GM21825 (cell line): ENCODE measurements around the gene EPC2.
"Not testable (repeated sequence)": the region's sequence is repeated elsewhere in the genome, so short reads cannot be mapped to it uniquely, and the experiment has no call there.

Experiments
- ATAC-seq: cut with Tn5 transposase; IDR thresholded peaks from one replicate; pipeline ENCODE4 v1.9.1; 2021; ENCODE audit warnings: mild to moderate bottlenecking, moderate library complexity; ENCODE audit not compliant: unreplicated experiment

EPC2 gene

DNA sequence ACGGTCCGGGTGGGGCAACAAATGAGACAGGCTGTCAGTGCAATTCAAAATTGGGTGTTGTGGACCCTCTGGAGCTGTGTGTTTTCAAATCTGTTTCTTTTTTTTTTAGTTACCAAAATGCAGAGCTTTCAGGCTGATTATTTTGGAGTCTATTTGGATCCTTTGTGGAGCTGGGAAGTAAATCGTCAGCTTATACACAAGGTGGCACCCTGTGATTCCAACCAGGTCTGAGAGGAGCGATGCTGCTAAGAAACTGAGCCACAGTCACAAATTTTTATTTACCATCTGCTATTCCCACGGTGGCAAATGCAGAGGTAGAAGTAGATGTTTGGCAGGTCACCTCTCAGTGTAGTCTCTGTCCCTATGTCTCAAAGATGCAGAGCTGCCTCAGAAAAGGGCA, 3.8 kb upstream of the EPC2 start:
- no peak for ATAC-seq

DNA sequence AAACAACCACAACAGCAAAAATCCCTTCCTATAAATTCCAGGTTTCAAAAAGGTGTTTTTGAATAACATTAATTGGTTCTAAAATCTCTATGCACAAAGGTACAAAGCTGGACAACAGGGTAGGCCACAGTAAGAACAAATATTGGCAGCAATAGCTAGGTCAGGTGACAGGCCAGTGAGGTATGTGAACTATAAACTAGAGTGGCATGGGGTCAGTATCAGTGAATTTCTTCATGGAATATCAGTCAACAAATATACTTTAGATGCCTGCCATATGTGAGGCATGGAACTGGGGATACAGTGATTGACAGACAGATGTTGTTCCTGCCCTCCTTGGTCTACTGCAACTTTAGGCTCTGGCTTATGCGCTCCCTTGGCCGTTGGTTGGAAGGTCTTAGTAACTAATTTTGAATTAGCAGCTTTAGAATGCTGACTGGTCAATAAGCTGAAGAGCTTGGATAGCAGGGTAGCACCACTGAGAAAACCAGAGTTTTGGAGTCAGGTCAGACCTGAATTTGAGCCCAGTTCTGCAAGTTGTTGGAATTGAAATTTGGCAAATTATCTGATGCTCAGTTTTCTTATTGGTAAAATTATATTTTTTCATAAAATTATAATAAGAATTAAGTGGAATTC, 2.3 kb upstream of the EPC2 start:
- ATAC-seq: no peak

DNA sequence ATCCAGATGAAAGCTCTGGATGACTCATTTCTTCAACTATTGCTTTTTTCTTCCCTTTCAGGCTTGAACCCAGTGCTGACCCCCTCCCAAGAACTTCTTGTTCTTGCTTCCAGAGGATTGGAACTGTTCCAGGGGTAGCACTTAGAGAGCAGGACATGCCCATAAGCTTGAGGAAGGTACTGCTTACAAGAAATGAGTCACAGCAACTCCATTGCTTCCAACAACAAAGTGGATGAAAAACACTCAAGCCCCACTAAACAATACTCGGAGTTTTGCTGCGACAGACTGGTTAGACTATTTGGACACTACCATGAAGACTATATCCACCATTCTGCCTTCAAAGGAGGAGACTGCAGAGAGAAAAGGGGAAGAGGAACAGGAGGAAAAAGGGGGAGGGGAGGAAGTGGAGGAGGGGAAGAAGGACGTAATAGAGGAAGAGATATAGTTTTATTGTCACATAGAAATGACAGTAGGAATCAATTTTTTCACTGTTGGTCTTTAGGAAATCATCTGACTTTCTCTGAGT, 1.6 kb upstream of the EPC2 start:
- ATAC-seq: no peak

DNA sequence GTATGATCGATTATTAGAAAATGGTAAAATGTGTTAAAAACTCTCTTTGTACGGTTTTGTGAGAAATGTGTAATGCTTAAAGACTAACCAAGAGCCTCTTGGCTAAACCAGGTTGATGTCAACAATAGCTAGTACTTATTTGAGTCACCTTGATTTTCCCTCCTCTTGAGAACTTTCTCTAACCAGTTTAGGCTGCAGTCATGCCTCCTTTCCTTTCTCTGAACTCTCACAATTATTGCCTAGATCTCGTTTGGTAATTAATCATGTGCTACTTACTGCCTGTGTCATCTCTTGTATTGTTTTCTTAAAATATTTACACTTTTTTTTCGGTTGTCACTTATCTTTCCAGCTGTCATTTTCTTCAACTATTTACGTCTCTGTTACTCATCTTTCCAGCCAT, 1.1 kb upstream of the EPC2 start:
- ATAC-seq: peak; percentile 20

DNA sequence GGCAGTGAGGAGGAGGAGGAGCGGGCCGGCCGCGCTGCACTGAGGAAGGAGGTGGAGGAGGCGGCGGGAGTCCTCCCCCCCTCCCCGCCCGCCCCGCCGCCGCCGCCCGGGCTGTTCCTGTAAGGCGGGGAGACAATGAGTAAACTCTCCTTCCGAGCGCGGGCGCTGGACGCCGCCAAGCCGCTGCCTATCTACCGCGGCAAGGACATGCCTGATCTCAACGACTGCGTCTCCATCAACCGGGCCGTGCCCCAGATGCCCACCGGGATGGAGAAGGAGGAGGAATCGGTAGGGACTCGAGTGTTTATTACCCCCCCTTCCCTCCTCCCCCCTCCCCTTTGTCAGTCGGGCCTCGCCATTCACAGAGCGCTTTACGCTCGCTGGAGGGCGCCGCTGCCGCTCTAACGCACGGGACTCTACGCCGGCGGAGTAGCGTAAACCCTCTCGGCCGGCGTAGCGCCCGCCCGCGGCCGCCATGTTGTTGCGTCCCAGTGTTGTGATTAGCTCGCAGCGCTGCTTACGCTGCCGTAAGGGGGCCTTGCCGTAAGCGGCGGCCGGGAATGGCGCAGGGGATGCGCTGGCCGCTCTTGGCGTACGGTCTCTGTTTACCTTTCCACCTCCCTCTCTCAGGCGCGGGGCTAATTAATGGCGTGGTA, 460 bp downstream of the EPC2 start:
- ATAC-seq: peak; percentile 55

DNA sequence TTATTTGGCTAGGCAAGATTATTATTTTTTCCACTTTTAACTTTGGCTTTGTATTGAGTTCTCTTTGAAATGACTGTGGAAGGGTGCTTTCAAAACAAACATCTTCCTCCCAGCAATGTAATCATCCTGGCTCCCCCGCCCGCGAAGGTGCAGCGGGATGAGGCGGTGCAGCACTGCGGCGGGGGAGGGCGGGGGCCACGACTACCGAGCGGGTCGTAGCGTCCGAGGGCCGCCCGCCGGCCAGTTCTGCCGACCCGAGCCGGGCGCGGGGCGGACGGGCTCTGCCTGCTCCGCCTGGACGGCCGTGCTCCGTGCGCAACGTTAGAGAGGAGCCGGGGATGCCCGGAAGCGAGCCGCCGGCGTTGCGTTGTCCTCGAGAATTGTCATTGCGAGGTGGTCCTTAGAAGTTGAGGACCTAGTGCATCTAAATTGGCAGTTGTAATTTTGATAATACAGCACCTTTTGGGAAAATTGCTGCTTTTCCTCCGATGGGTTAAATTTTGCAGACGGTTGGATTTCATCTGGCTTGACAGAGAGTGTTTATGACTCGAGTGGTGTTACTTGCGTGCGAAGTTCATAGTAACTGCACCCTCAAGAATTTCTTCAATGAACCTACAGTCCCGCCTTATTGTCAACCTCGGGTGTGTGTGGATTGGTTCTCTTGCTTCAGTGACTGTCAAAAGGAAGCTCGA, 1.1 kb downstream of the EPC2 start:
- ATAC-seq: peak; percentile 39

DNA sequence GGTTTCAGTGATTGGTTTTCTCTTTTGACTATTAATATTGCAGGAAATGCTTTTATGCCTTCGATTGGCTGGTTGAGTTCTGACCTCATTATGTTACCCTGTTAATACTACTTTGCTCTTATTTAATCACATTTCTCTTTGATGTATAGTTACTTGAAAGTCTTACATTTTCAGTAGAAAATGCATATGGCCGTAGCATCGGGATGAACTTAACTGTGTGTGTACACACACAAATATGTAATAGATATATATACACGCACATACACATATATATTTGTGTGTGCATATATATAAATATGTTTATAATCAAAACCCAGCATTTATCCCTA, 1.6 kb downstream of the EPC2 start:
- no peak for ATAC-seq

DNA sequence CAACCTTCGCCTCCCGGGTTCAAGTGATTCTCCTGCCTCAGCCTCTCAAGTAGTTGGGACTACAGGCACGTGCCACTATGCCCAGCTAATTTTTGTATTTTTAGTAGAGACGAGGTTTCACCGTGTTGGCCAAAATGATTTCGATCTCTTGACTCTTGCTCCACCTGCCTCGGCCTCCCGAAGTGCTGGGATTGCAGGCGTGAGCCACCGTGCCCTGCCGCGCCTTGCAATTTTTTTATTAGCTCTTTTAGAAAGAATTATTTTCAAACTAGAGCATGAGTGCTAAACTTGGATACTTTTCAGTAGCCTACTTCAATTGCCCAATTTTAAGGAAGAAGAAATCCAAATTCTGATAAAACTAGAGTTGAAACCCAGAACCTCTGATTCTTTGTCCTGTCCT, 3.2 kb downstream of the EPC2 start:
- not testable (repeated sequence) for ATAC-seq

DNA sequence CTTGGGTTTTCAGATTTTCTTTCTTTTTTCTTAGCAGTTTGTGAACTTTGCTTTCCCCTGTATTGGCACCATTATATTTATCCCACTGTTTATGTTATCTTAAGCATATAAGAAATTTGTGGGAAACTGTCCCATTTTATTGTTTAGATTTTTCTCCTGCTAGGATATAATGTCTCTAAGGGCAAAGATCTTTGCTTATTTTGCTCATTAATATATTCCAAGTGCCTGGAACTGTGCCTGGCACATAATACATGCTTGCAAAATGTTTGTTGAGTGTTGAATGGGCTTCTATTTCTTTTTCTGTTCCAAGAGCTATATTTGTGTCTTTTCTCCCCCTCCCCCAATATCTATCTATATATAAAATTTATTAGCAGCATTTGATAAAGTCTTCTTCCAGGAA, 5.4 kb downstream of the EPC2 start:
- no peak for ATAC-seq

DNA sequence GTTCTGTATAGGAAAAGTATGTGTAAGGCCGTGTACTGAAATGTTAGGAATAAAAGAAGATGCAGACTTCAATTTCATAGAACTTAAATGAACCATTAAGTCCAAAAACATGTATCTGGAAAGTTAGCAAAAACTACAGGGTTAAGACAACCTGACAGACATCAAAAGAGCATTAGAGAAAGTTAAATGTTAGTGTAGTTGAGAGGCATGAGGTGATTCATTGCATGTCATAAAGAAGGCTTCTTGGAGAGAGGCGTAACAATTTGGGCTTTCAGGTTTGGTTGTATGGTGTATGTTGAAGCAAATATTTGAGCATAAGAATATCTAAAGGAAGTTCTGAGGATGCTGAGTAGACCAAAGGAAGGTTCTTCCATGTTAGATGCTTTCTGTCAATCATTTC, 6.3 kb downstream of the EPC2 start:
- ATAC-seq: no peak

DNA sequence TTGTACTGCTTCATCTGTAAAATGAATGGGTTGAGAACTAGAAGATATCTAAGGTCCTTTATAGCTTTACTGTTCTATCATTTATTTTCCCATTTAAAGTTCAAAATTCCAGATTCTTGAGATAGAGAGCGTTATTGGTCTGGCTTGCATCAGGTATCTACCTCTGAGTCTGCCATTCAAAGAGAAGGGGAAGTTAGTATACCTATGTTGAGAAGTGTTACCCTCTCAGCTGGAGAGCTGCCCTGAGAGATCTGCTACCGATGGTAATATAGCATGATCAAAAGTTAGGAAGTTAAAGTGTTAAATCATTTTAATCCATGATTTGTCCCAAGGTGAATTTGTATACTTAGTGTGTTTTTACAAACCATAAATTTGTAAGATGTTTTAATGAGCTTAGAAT, 7.4 kb downstream of the EPC2 start:
- no peak for ATAC-seq

DNA sequence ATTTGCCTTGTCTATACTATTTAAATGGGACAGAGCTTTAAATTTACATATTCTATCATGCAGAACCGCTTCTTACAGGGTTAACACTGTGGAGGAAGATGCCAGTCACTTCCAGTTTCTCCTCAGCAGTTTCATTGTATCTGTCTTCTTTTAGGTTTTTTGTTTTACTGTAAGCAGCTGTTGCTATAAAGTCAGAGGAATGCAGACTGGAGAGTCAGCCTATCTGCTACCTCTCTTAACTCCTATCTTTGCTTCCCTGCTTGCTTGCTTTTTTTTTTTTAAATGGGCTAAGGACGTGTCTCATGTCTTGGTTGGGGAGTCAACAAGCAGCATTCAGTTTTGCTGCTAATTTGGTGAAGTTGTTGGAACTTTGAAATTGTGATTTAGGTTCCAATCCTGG, 8.9 kb downstream of the EPC2 start:
- peak; percentile 87 for ATAC-seq

DNA sequence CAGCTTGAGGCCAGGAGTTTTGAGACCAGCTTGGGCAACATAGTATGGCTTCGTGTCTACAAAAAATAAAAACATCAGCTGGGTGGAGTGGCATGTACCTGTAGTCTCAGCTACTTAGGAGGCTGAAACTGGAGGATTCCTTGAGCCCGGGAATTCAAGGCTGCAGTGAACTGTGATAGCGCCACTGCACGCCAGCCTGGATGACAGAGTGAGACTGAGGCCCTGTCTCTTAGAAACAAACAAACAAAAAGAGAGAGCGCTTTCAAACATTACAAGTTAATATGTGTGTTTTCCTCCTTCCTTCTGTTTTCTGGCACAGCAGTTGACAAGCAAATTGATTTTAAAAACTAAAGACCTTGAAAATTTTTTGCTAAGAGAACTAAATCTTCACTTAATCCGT, 9.9 kb downstream of the EPC2 start:
- ATAC-seq: no peak

DNA sequence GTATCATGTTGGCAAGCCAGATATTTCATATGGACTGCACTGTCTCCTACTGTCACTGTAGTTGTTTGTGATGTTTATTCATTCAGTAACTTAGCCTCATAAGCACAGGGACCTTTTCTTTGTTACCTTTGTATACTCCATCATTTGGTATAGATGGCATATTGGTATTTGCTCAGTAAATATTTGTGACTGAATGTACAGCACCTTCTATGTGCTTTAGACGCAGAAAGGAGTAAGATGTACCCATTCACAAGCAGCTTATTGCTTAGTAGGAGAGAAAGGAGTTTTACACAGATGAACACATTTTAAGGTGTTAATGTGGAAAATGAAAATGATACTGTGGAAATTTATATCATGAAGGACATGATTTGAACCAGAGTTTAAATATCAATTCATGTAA, 12.0 kb downstream of the EPC2 start:
- ATAC-seq: no peak

DNA sequence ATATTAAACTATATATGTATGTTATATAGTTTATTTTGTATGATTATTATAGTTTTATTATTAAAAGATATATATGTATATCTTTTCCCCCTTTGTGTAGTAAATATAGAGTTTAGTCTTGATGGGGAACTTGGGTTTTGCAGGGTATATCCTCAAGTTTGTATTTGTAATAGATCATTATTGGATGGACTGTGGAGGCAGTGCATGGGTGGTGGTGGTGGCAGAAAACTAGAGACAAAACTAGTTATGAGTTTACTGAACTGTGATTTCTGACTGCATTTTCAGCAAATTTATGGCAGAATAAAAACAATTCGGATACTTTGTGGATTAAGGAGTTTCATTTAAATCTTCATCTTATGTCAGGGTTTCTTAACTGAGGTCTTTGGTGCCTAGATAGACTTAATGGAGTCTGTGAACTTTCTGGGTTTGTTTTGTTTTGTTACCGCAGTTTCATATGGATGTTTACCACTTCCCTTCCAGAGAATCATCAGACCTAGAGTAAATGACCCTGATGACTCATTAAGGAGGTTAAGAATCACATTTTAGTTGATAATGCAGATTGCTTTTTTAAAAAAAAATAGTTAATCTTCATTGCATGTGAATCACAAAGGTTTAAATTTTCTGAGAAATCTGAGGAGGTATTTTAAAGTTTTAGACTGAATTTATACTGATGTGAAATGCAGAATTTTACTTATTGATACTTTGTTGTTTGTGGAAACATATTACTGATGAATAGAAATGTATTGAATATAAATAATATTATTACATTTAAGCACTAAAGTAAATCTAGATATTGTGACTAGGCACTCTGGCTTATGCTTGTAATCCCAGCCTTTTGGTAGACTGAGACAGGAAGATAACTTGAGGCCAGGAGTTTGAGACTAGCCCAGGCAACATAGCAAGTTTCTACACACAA, 14.5 kb downstream of the EPC2 start:
- ATAC-seq: peak; percentile 97

DNA sequence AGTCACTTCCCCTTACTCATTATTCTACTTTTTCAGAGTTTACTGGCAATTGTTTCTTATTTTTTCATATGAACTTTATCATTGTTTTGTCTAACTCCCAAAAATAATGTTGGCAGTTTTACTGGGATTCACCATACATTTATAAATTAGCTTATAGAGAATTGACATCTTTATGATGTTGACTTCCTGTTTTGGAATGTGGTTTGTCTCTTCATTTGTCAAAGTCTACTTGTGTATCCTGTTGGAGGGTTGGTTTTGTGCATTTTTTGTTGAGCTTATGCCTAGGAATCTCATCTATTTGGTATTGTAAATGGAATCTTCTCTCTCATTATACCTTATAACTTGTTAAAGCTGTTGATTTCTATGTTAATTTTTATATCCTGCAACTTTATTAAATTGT, 16.4 kb downstream of the EPC2 start:
- no peak for ATAC-seq

DNA sequence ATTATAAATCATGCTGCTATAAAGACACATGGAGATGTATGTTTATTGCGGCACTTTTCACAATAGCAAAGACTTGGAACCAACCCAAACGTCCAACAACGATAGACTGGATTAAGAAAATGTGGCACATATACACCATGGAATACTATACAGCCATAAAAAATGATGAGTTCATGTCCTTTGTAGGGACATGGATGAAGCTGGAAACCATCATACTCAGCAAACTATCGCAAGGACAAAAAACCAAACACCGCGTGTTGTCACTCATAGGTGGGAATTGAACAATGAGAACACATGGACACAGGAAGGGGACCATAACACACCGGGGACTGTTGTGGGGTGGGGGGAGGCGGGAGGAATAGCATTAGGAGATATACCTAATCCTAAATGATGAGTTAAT, 17.8 kb downstream of the EPC2 start:
- not testable (repeated sequence) for ATAC-seq

DNA sequence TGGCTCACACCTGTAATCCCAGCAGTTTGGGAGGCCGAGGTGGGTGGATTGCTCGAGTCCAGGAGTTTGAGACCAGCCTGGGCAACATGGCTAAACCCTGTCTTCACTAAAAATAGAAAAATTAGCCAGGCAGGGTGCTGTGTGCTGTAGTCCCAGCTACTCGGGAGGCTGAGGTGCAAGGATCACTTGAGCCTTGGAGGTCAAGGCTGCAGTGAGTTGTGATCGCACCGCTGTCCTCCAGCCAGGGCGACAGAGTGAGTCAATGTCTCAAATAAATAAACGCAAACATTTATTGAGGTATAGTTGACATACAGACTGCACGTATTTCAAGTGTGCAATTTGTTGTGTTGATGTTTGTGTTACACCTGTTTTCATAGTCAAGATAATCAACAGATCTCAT, 19.7 kb downstream of the EPC2 start:
- ATAC-seq: no peak

DNA sequence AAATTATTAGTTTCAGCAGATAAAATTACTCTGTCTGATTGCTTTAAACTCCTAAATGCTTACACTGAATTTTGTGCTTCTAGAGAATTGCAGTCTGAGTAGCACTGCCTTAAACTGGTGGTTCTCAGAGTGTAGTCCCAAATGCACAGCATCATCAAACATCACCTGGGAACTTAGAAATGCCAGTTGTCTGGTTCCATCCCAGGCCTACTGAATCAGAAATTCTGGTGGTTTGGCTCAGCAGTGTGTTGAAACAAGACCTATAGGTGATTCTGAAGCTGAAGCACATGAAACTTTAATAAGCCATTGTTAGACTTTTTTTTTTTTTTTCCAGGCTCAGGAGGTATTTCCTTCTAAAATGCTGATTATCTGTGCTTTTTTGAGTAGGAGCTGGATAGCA, 22.0 kb downstream of the EPC2 start:
- ATAC-seq: no peak

DNA sequence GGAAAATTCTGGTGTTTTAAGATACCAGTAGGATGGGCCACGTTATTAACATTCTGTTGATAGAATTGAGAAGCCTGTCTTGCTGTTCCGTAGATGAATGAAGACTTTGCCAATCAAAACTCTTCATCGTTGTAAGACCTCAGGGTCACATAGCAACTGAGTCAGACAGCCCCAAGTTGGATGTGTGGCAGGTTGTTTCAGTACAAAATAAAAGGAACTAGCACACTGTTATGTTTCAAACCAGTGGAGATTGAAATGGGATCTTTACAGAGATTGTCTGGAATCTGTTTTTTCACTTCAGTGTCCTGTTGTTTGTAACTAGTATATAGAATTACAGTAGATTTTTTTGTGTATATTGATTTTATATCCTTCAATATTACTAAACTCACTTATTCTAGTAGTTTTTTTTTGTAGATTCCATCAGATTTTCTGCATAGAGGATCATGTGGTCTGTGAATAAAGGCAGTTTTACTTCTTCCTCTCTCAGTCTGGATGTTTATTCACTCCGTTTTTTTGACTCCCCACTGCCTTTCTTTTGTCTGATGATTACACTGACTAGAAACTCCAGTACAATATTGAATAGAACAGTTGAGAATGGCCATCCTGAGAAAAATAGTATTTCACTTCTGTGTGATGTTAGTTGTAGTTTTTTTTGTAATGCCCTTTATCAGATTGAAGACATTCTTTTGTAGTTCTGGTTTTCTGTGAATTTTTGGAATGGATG, 22.7 kb downstream of the EPC2 start:
- no peak for ATAC-seq

DNA sequence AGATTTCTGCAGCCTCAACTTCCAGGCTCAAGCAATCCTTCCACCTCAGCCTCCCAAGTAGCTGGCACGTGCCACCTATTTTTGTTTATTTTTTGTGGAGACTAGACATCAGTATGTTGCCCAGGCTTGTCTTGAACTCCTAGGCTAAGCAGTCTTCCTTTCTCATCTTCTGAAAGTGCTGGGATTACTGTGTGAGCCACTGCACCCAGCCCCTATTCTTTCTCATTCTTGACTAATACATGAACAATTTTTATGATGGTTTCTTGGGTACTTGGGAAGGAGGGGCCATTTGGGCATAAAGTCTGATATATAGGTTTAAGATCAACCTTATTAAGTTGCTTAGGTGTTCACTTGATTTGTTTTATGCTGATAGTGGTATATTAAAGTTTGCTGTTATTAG, 26.2 kb downstream of the EPC2 start:
- no peak for ATAC-seq
